H7 (cell line): ENCODE data around the gene FAM107B. TPM values are rescaled to one million over a fixed set of nuclear protein-coding genes. Genes with fewer than 3 reads are reported as not detected.
A peak's percentile ranks its signal among the peaks of the same experiment; 100 is the strongest.

Experiments
- DNase-seq: peaks from one replicate; pipeline ENCODE4 v3.0.0; 2012
- H3K27me3 ChIP-seq: 2 replicates; pipeline ENCODE4 v1.6.0; 2011; ENCODE audit warnings: mild to moderate bottlenecking, low read length; ENCODE audit not compliant: control insufficient read depth, insufficient read depth
- H3K36me3 ChIP-seq: replicated peaks from 2 replicates; pipeline ENCODE4 v1.5.1; 2011; ENCODE audit warnings: low read length; ENCODE audit not compliant: control insufficient read depth, insufficient read depth
- H3K4me3 ChIP-seq: 2 replicates; pipeline ENCODE4 v1.5.1; 2011; ENCODE audit warnings: low read depth, mild to moderate bottlenecking, control low read depth, low read length, moderate library complexity; ENCODE audit not compliant: insufficient read depth
- total RNA-seq: library from RNA; depleted of rRNA; stranded (reverse); fragments of >200 nt; shearing (Covaris generic); gene quantifications from 2 replicates; pipeline ENCODE4 v1.2.3, GENCODE V29; 2014

FAM107B gene
- total RNA-seq, 1 experiment from 2014 or later, result 11.3 TPM

- Histone ChIP-seq H3K36me3 (no peaks in the 10 kb centered on the region), H3K27me3 (no peaks in the 10 kb centered on the region), H3K4me3 (no peak overlapping the region)
- DNase-seq, result no peak
Observed at GRCh38 chr10:14798636-14799035, 23.9 kb upstream of the FAM107B start.

GRCh38 chr10:14787938-14788337 lies 13.2 kb upstream of the FAM107B start:
- Histone ChIP-seq H3K4me3 (no peak overlapping the region), H3K27me3 (no peaks in the 10 kb centered on the region), H3K36me3 (no peaks in the 10 kb centered on the region)
- no peak for DNase-seq

- no peak for DNase-seq
- Histone ChIP-seq H3K4me3 (no peak overlapping the region), H3K27me3 (no peaks in the 10 kb centered on the region), H3K36me3 (no peaks in the 10 kb centered on the region)
Observed at GRCh38 chr10:14784459-14785055, 9.9 kb upstream of the FAM107B start.

- no peak for DNase-seq
- Histone ChIP-seq H3K36me3 (no peaks in the 10 kb centered on the region), H3K4me3 (no peak overlapping the region), H3K27me3 (no peaks in the 10 kb centered on the region)
Observed at GRCh38 chr10:14782691-14783363, 8.1 kb upstream of the FAM107B start.

- DNase-seq, result peak; percentile 32
- no peaks in the 10 kb centered on the region for H3K27me3 ChIP-seq
- no peaks in the 10 kb centered on the region for H3K36me3 ChIP-seq
Observed at GRCh38 chr10:14781763-14782162, 7.1 kb upstream of the FAM107B start.

GRCh38 chr10:14779001-14779651 lies 4.4 kb upstream of the FAM107B start:
- H3K27me3 ChIP-seq, result no peaks in the 10 kb centered on the region
- H3K36me3 ChIP-seq, result no peaks in the 10 kb centered on the region
- DNase-seq, result no peak
- no peak overlapping the region for H3K4me3 ChIP-seq

More at GRCh38 chr10:14781763-14782162, 7.1 kb upstream of the FAM107B start:
- H3K4me3 ChIP-seq, result no peak overlapping the region

GRCh38 chr10:14776546-14776945 lies 1.8 kb upstream of the FAM107B start:
- Histone ChIP-seq H3K27me3 (no peaks in the 10 kb centered on the region), H3K36me3 (no peaks in the 10 kb centered on the region), H3K4me3 (no peak overlapping the region)
- DNase-seq, result no peak

- Histone ChIP-seq H3K36me3 (no peaks in the 10 kb centered on the region), H3K4me3 (no peak overlapping the region), H3K27me3 (no peaks in the 10 kb centered on the region)
- no peak for DNase-seq
Observed at GRCh38 chr10:14775656-14776055, 959 bp upstream of the FAM107B start.

- no peaks in the 10 kb centered on the region for H3K27me3 ChIP-seq
- no peak for DNase-seq
- H3K36me3 ChIP-seq, result no peaks in the 10 kb centered on the region
- no peak overlapping the region for H3K4me3 ChIP-seq
Observed at GRCh38 chr10:14774214-14774580, 500 bp downstream of the FAM107B start.

- DNase-seq, result no peak
- Histone ChIP-seq H3K36me3 (no peaks in the 10 kb centered on the region), H3K27me3 (no peaks in the 10 kb centered on the region), H3K4me3 (no peak overlapping the region)
Observed at GRCh38 chr10:14773551-14774213, 1.0 kb downstream of the FAM107B start.

- H3K36me3 ChIP-seq, result no peaks in the 10 kb centered on the region
Observed at GRCh38 chr10:14772399-14772798, 2.3 kb downstream of the FAM107B start.

GRCh38 chr10:14770927-14771326 lies 3.8 kb downstream of the FAM107B start:
- Histone ChIP-seq H3K36me3 (no peaks in the 10 kb centered on the region), H3K4me3 (no peak overlapping the region), H3K27me3 (no peaks in the 10 kb centered on the region)
- no peak for DNase-seq

More at GRCh38 chr10:14772399-14772798, 2.3 kb downstream of the FAM107B start:
- no peaks in the 10 kb centered on the region for H3K27me3 ChIP-seq
- H3K4me3 ChIP-seq, result no peak overlapping the region
- no peak for DNase-seq

GRCh38 chr10:14761372-14761771 lies 13.3 kb downstream of the FAM107B start:
- Histone ChIP-seq H3K27me3 (no peaks in the 10 kb centered on the region), H3K36me3 (no peaks in the 10 kb centered on the region), H3K4me3 (no peak overlapping the region)
- DNase-seq, result no peak

GRCh38 chr10:14758994-14759664 lies 15.6 kb downstream of the FAM107B start:
- Histone ChIP-seq H3K27me3 (no peaks in the 10 kb centered on the region), H3K36me3 (no peaks in the 10 kb centered on the region), H3K4me3 (no peak overlapping the region)
- no peak for DNase-seq
